Measurements from ENCODE around the gene TNFSF15.

TNFSF15 gene

GRCh38 chr9:114811966-114812636, 6.3 kb upstream of the TNFSF15 start:
- H3K4me3 Mint-ChIP-seq, result no peak overlapping the region
- H3K27ac Mint-ChIP-seq, result no peak overlapping the region
- peaks cover 20 to 37% of the 10 kb centered on the region in 2 donors for H3K4me1 Mint-ChIP-seq
- DNase-seq (no peak), ATAC-seq (replicated peaks) (no peak)
- peaks cover 33 to 37% of the 10 kb centered on the region in 2 donors for H3K27me3 Mint-ChIP-seq
- peaks cover 3 to 5% of the 10 kb centered on the region in 2 donors for H3K9me3 Mint-ChIP-seq
- peaks cover 0 to 4% of the 10 kb centered on the region in 2 donors for H3K36me3 Mint-ChIP-seq

- Mint-ChIP-seq H3K36me3 (peaks cover 0 to 4% of the 10 kb centered on the region in 2 donors), H3K27me3 (peaks cover 27 to 32% of the 10 kb centered on the region in 2 donors), H3K9me3 (peaks cover 3 to 5% of the 10 kb centered on the region in 2 donors), H3K4me3 (no peak overlapping the region), H3K27ac (no peak overlapping the region), H3K4me1 (peaks cover 26 to 45% of the 10 kb centered on the region in 2 donors)
- DNase-seq, result no peak
- no peak for ATAC-seq (replicated peaks)
Measured at GRCh38 chr9:114811301-114811700, 5.5 kb upstream of the TNFSF15 start.

GRCh38 chr9:114810614-114811013, 4.8 kb upstream of the TNFSF15 start:
- Mint-ChIP-seq H3K27me3 (peaks cover 23 to 28% of the 10 kb centered on the region in 2 donors), H3K9me3 (peaks cover 3 to 5% of the 10 kb centered on the region in 2 donors), H3K4me1 (peaks cover 33 to 52% of the 10 kb centered on the region in 2 donors), H3K36me3 (peaks cover 0 to 4% of the 10 kb centered on the region in 2 donors), H3K27ac (no peak overlapping the region), H3K4me3 (no peak overlapping the region)
- no peak for ATAC-seq (replicated peaks)
- DNase-seq, result no peak

GRCh38 chr9:114806526-114806900, 674 bp upstream of the TNFSF15 start:
- DNase-seq, result no peak
- Mint-ChIP-seq H3K27me3 (peaks cover 4 to 7% of the 10 kb centered on the region in 2 donors), H3K27ac (peak overlapping the region; percentile 15), H3K9me3 (no peaks in the 10 kb centered on the region), H3K4me1 (peaks cover 29 to 43% of the 10 kb centered on the region in 2 donors), H3K4me3 (peak overlapping the region; percentile 31 to 69), H3K36me3 (no peaks in the 10 kb centered on the region)
- ATAC-seq (replicated peaks), result peak; percentile 42 to 50

- H3K36me3 Mint-ChIP-seq, result peaks cover 0 to 2% of the 10 kb centered on the region in 2 donors
- no peak for DNase-seq
- H3K9me3 Mint-ChIP-seq, result no peaks in the 10 kb centered on the region
- no peak overlapping the region for H3K4me3 Mint-ChIP-seq
- H3K27ac Mint-ChIP-seq, result no peak overlapping the region
- H3K4me1 Mint-ChIP-seq, result peaks cover 32 to 43% of the 10 kb centered on the region in 2 donors
- peaks cover 7 to 12% of the 10 kb centered on the region in 2 donors for H3K27me3 Mint-ChIP-seq
- ATAC-seq (replicated peaks), result no peak
Measured at GRCh38 chr9:114804505-114804904, 1.3 kb downstream of the TNFSF15 start.

- Mint-ChIP-seq H3K9me3 (no peaks in the 10 kb centered on the region), H3K27ac (peak overlapping the region; percentile 73)
- no peak for DNase-seq
Measured at GRCh38 chr9:114803479-114804265, 2.2 kb downstream of the TNFSF15 start.

GRCh38 chr9:114799925-114800324, 5.9 kb downstream of the TNFSF15 start:
- peak overlapping the region; percentile 44 for H3K27ac Mint-ChIP-seq
- H3K9me3 Mint-ChIP-seq, result no peaks in the 10 kb centered on the region
- peaks cover 7 to 12% of the 10 kb centered on the region in 2 donors for H3K27me3 Mint-ChIP-seq
- no peak for ATAC-seq (replicated peaks)
- peaks cover 0 to 2% of the 10 kb centered on the region in 2 donors for H3K36me3 Mint-ChIP-seq
- H3K4me1 Mint-ChIP-seq, result peaks cover 9 to 13% of the 10 kb centered on the region in 2 donors
- H3K4me3 Mint-ChIP-seq, result no peak overlapping the region
- no peak for DNase-seq

More at GRCh38 chr9:114803479-114804265, 2.2 kb downstream of the TNFSF15 start:
- Mint-ChIP-seq H3K4me3 (no peak overlapping the region), H3K4me1 (peaks cover 31 to 42% of the 10 kb centered on the region in 2 donors), H3K36me3 (peaks cover 0 to 2% of the 10 kb centered on the region in 2 donors), H3K27me3 (peaks cover 7% of the 10 kb centered on the region in 2 donors)
- no peak for ATAC-seq (replicated peaks)

GRCh38 chr9:114799441-114799840, 6.4 kb downstream of the TNFSF15 start:
- H3K9me3 Mint-ChIP-seq, result no peaks in the 10 kb centered on the region
- peaks cover 9 to 13% of the 10 kb centered on the region in 2 donors for H3K4me1 Mint-ChIP-seq
- H3K27ac Mint-ChIP-seq, result no peak overlapping the region
- no peak for DNase-seq
- H3K36me3 Mint-ChIP-seq, result peaks cover 0 to 2% of the 10 kb centered on the region in 2 donors
- ATAC-seq (replicated peaks), result no peak
- peaks cover 10 to 17% of the 10 kb centered on the region in 2 donors for H3K27me3 Mint-ChIP-seq
- H3K4me3 Mint-ChIP-seq, result no peak overlapping the region

GRCh38 chr9:114798780-114799427, 6.9 kb downstream of the TNFSF15 start:
- Mint-ChIP-seq H3K27ac (no peak overlapping the region), H3K9me3 (no peaks in the 10 kb centered on the region), H3K4me3 (no peak overlapping the region), H3K36me3 (peaks cover 0 to 2% of the 10 kb centered on the region in 2 donors), H3K27me3 (peaks cover 11 to 20% of the 10 kb centered on the region in 2 donors), H3K4me1 (peaks cover 7 to 10% of the 10 kb centered on the region in 2 donors)
- DNase-seq (no peak), ATAC-seq (replicated peaks) (no peak)

- Mint-ChIP-seq H3K27me3 (peaks cover 11 to 25% of the 10 kb centered on the region in 2 donors), H3K9me3 (no peaks in the 10 kb centered on the region), H3K27ac (peak overlapping the region; percentile 31), H3K36me3 (peaks cover 0 to 2% of the 10 kb centered on the region in 2 donors), H3K4me1 (peaks cover 6 to 7% of the 10 kb centered on the region in 2 donors), H3K4me3 (no peak overlapping the region)
- ATAC-seq (replicated peaks), result no peak
- no peak for DNase-seq
Measured at GRCh38 chr9:114798101-114798500, 7.7 kb downstream of the TNFSF15 start.

GRCh38 chr9:114792396-114792795, 13.4 kb downstream of the TNFSF15 start:
- ATAC-seq (replicated peaks) (no peak), DNase-seq (no peak)
- peaks cover 15 to 39% of the 10 kb centered on the region in 2 donors for H3K4me1 Mint-ChIP-seq
- H3K36me3 Mint-ChIP-seq, result no peaks in the 10 kb centered on the region
- H3K27me3 Mint-ChIP-seq, result peaks cover 4 to 18% of the 10 kb centered on the region in 2 donors
- H3K27ac Mint-ChIP-seq, result no peak overlapping the region
- H3K9me3 Mint-ChIP-seq, result no peaks in the 10 kb centered on the region
- no peak overlapping the region for H3K4me3 Mint-ChIP-seq

GRCh38 chr9:114791736-114792135, 14.1 kb downstream of the TNFSF15 start:
- H3K27me3 Mint-ChIP-seq, result peaks cover 4 to 18% of the 10 kb centered on the region in 2 donors
- ATAC-seq (replicated peaks) (no peak), DNase-seq (no peak)
- no peaks in the 10 kb centered on the region for H3K9me3 Mint-ChIP-seq
- no peak overlapping the region for H3K27ac Mint-ChIP-seq
- no peak overlapping the region for H3K4me3 Mint-ChIP-seq
- no peaks in the 10 kb centered on the region for H3K36me3 Mint-ChIP-seq
- H3K4me1 Mint-ChIP-seq, result peaks cover 15 to 43% of the 10 kb centered on the region in 2 donors

- peak; percentile 59 to 74 for ATAC-seq (replicated peaks)
- H3K9me3 Mint-ChIP-seq, result no peaks in the 10 kb centered on the region
- no peaks in the 10 kb centered on the region for H3K36me3 Mint-ChIP-seq
- H3K27ac Mint-ChIP-seq, result no peak overlapping the region
- DNase-seq, result no peak
- no peak overlapping the region for H3K4me3 Mint-ChIP-seq
- H3K27me3 Mint-ChIP-seq, result peaks cover 4 to 17% of the 10 kb centered on the region in 2 donors
- peaks cover 17 to 48% of the 10 kb centered on the region in 2 donors for H3K4me1 Mint-ChIP-seq
Measured at GRCh38 chr9:114791312-114791711, 14.5 kb downstream of the TNFSF15 start.

- H3K4me3 Mint-ChIP-seq, result no peak overlapping the region
- H3K27me3 Mint-ChIP-seq, result peaks cover 4 to 13% of the 10 kb centered on the region in 2 donors
- H3K27ac Mint-ChIP-seq, result no peak overlapping the region
- H3K4me1 Mint-ChIP-seq, result peaks cover 22 to 55% of the 10 kb centered on the region in 2 donors
- ATAC-seq (replicated peaks), result no peak
- H3K36me3 Mint-ChIP-seq, result no peaks in the 10 kb centered on the region
- no peaks in the 10 kb centered on the region for H3K9me3 Mint-ChIP-seq
- no peak for DNase-seq
Measured at GRCh38 chr9:114790521-114790920, 15.3 kb downstream of the TNFSF15 start.

Data from stimulated activated naive B cell treated with anti-CD40 and anti-IgM and Interleukin-4, amounts not matched to agents 10 μg/mL and 1 μg/mL and 100 μg/mL, for 72 hours (primary cell).